Esophagus muscularis mucosa (tissue), 4 donors: ENCODE results near the gene CC2D2A. TPM values are rescaled to one million over a fixed set of nuclear protein-coding genes. Genes with fewer than 3 reads are reported as not detected.

Experiments
- DNase-seq: peaks from one replicate; pipeline ENCODE4 v3.0.0-alpha.2; 2017; ENCODE audit errors: extremely low spot score
- H3K27ac ChIP-seq, 4 donors: fragments of 200-600 bp; sonication (generic); replicated peaks in 1 of 4; 1 replicate in 3 of 4; 2 replicates in 1 of 4; pipeline ENCODE4 v1.5.1; 2016 to 2019; ENCODE audit warnings: mild to moderate bottlenecking in 1 of 4
- H3K27me3 ChIP-seq, 4 donors: fragments of 200-600 bp; sonication (generic); one replicate each; pipeline versions ENCODE4 v1.5.1 to v1.6.0; 2016 to 2019
- H3K36me3 ChIP-seq, 4 donors: fragments of 200-600 bp; sonication (generic); one replicate each; pipeline ENCODE4 v1.5.1; 2016 to 2019
- H3K4me1 ChIP-seq, 4 donors: fragments of 200-600 bp; sonication (generic); one replicate each; pipeline ENCODE4 v1.5.1; 2016 to 2019
- H3K4me3 ChIP-seq, 4 donors: fragments of 200-600 bp; sonication (generic); 1 replicate in 2 of 4; 2 replicates in 2 of 4; pipeline ENCODE4 v1.5.1; 2016 to 2019; ENCODE audit warnings: mild to moderate bottlenecking in 4 of 4, moderate library complexity in 1 of 4
- H3K9me3 ChIP-seq, 4 donors: fragments of 200-600 bp; sonication (generic); 1 replicate in 3 of 4; 2 replicates in 1 of 4; pipeline ENCODE4 v1.5.1; 2016 to 2019
- CTCF ChIP-seq, 3 experiments: fragments of 200-600 bp in 2 of 3; fragments of 450-650 bp in 1 of 3; sonication (generic) in 2 of 3; IDR thresholded peaks; one replicate each; pipeline ENCODE4 v1.5.1; 2017 to 2019; ENCODE audit warnings: antibody characterized with exemption in 3 of 3, mild to moderate bottlenecking in 2 of 3, moderate library complexity in 1 of 3
- EP300 ChIP-seq: sonication (generic); formaldehyde crosslinking; IDR thresholded peaks from one replicate; pipeline ENCODE4 v1.6.1; 2017; ENCODE audit warnings: antibody characterized with exemption
- POLR2A ChIP-seq: fragments of 450-650 bp; IDR thresholded peaks from one replicate; pipeline ENCODE4 v1.6.1; 2017; ENCODE audit warnings: antibody characterized with exemption, moderate library complexity, mild to moderate bottlenecking, low read depth
- POLR2AphosphoS5 ChIP-seq, 2 donors: sonication (generic); formaldehyde crosslinking; IDR thresholded peaks; one replicate each; pipeline ENCODE4 v1.6.1; 2017; ENCODE audit warnings: antibody characterized with exemption in 2 of 2
- WGBS: methylation state at CpG from one replicate; pipeline ENCODE4 v1.1.5; 2018; 5-methylcytosine and 5-hydroxymethylcytosine counted together
- intact Hi-C: fragments of 100-400 bp; cut with DNase I; formaldehyde crosslinking; loops from one replicate; pipeline ENCODE4 v1.15.1; 2023
- total RNA-seq, 4 donors: library from RNA; depleted of rRNA; stranded (reverse); fragments of >200 nt; gene quantifications; one replicate each; pipeline versions ENCODE4 v1.1.0 to v1.2.1, GENCODE V29; 2016

The CC2D2A gene
- total RNA-seq, 4 donors from 2014 or later, result 23.0 to 59.7 (median 45.0) TPM

GRCh38 chr4:15502384-15502783 lies 32.7 kb downstream of the CC2D2A start:
- Histone ChIP-seq H3K36me3 (peaks cover 0 to 60% (median 13%) of the 10 kb centered on the region in 4 donors), H3K4me3 (no peak overlapping the region), H3K27me3 (no peaks in the 10 kb centered on the region), H3K27ac (no peak overlapping the region), H3K4me1 (peaks cover 0 to 10% (median 6%) of the 10 kb centered on the region in 4 donors), H3K9me3 (no peaks in the 10 kb centered on the region)
- intact Hi-C loops, result no loop called here
- no peak for DNase-seq
- 96% methylated on average over 3 of the region's 3 CpGs for WGBS
- no peak for TF ChIP-seq POLR2A

GRCh38 chr4:15504041-15504440 lies 34.4 kb downstream of the CC2D2A start:
- WGBS, result 96% methylated on average over 1 of the region's 1 CpG
- H3K27ac ChIP-seq, result no peak overlapping the region
- peaks cover 0 to 74% (median 14%) of the 10 kb centered on the region in 4 donors for H3K36me3 ChIP-seq
- H3K4me3 ChIP-seq, result no peak overlapping the region
- DNase-seq, result no peak
- TF ChIP-seq EP300 (no peak), CTCF (IDR thresholded peaks at IDR 0.05) (no peak), POLR2AphosphoS5 (IDR thresholded peaks at IDR 0.05) (no peak), POLR2A (no peak)
- H3K27me3 ChIP-seq, result no peaks in the 10 kb centered on the region
- H3K9me3 ChIP-seq, result no peaks in the 10 kb centered on the region
- peaks cover 0 to 2% (median 0%) of the 10 kb centered on the region in 4 donors for H3K4me1 ChIP-seq
- intact Hi-C loops, result no loop called here

GRCh38 chr4:15506464-15506863 lies 36.8 kb downstream of the CC2D2A start:
- no peaks in the 10 kb centered on the region for H3K4me1 ChIP-seq
- WGBS, result 90% methylated on average over 8 of the region's 8 CpGs
- H3K9me3 ChIP-seq, result no peaks in the 10 kb centered on the region
- no peaks in the 10 kb centered on the region for H3K27me3 ChIP-seq
- TF ChIP-seq EP300, result no peak
- TF ChIP-seq POLR2A, result no peak
- TF ChIP-seq POLR2AphosphoS5 (IDR thresholded peaks at IDR 0.05), result no peak
- TF ChIP-seq CTCF (IDR thresholded peaks at IDR 0.05), result no peak
- no peak overlapping the region for H3K4me3 ChIP-seq
- DNase-seq, result no peak
- H3K36me3 ChIP-seq, result peaks cover 8 to 87% (median 26%) of the 10 kb centered on the region in 4 donors
- H3K27ac ChIP-seq, result no peak overlapping the region
- intact Hi-C loops, result no loop called here

- intact Hi-C loops, result no loop called here
- WGBS, result 73% methylated on average over 4 of the region's 4 CpGs
- H3K27me3 ChIP-seq, result no peaks in the 10 kb centered on the region
These were observed 38.0 kb downstream of the CC2D2A start for GRCh38 chr4:15507679-15508078.

GRCh38 chr4:15510961-15511360 lies 41.3 kb downstream of the CC2D2A start:
- H3K36me3 ChIP-seq, result peaks cover 12 to 74% (median 40%) of the 10 kb centered on the region in 4 donors
- intact Hi-C loops, result no loop called here
- WGBS, result 94% methylated on average over 6 of the region's 6 CpGs
- H3K4me3 ChIP-seq, result no peak overlapping the region
- H3K27me3 ChIP-seq, result no peaks in the 10 kb centered on the region
- DNase-seq, result no peak
- TF ChIP-seq POLR2AphosphoS5 (IDR thresholded peaks at IDR 0.05) (no peak), POLR2A (no peak), CTCF (IDR thresholded peaks at IDR 0.05) (no peak), EP300 (no peak)
- no peaks in the 10 kb centered on the region for H3K9me3 ChIP-seq
- no peak overlapping the region for H3K27ac ChIP-seq
- no peaks in the 10 kb centered on the region for H3K4me1 ChIP-seq

More at GRCh38 chr4:15507679-15508078, 38.0 kb downstream of the CC2D2A start:
- H3K36me3 ChIP-seq, result peaks cover 8 to 92% (median 33%) of the 10 kb centered on the region in 4 donors
- no peak overlapping the region for H3K4me3 ChIP-seq
- H3K27ac ChIP-seq, result no peak overlapping the region
- no peaks in the 10 kb centered on the region for H3K9me3 ChIP-seq
- H3K4me1 ChIP-seq, result no peaks in the 10 kb centered on the region
- no peak for DNase-seq
- TF ChIP-seq CTCF (IDR thresholded peaks at IDR 0.05) (no peak), EP300 (no peak), POLR2AphosphoS5 (IDR thresholded peaks at IDR 0.05) (no peak)
